ENCODE results near the gene TIMM23B. TPM values are rescaled to one million over a fixed set of nuclear protein-coding genes. Genes with fewer than 3 reads are reported as not detected.
"Not testable (repeated sequence)": the region's sequence is repeated elsewhere in the genome, so short reads cannot be mapped to it uniquely, and the experiment has no call there.

TIMM23B gene
- total and polyA plus RNA-seq, 2 of the 8 experiments (the other 6 are each of a cell fraction or from before 2014, with no cell fraction given), result 12.3 to 14.4 TPM

DNA sequence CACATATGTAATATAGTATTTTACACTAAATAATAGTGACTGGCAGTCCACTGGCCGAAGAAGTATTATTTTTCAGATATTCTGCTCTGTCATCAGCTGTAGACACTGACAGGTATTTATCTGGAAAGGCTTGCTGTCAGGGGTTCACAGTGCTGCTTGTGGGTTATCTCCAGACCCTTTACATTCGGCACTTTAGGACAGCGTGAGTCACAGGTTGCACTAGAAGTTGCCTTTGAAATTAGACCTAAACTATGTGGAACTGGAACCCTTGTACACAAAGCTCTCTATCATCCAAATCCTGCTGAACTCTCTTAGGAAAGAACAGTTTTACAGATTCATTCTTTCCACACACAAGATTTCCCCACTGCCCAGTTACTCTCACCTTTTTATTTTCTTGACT is 30.2 kb downstream of the TIMM23B start:
- H3K4me1 ChIP-seq (replicated peaks in 1 of 4; ENCODE audit: control insufficient read depth in 3 of 4, insufficient read depth in 4 of 4, low read length in 3 of 4); H3K56ac ChIP-seq (replicated peaks; ENCODE audit: insufficient read length, low read depth, low read length); H3K27me3 ChIP-seq (replicated peaks in 1 of 4; ENCODE audit: control insufficient read depth in 3 of 4, extremely low read depth in 1 of 4, insufficient read depth in 3 of 4, low read length in 3 of 4); H3K9me3 ChIP-seq (ENCODE audit: insufficient read depth in 2 of 2, low read depth in 1 of 2, low read length in 1 of 2); H4K5ac ChIP-seq (ENCODE audit: insufficient read length, low read depth, low read length); H4K8ac ChIP-seq (ENCODE audit: extremely low read depth, insufficient read depth, low read length); H2AK5ac ChIP-seq (ENCODE audit: low read depth, low read length); H4K20me1 ChIP-seq (replicated peaks in 1 of 2; ENCODE audit: control insufficient read depth in 1 of 2, insufficient read depth in 2 of 2, low read length in 2 of 2); H3K23ac ChIP-seq (ENCODE audit: insufficient read length); H2AFZ ChIP-seq (ENCODE audit: low read length); H3K79me1 ChIP-seq (ENCODE audit: low read depth, low read length); H3K18ac ChIP-seq (ENCODE audit: extremely low read depth, low read length); H2BK5ac ChIP-seq (ENCODE audit: low read depth, low read length); POLR2A ChIA-PET (ENCODE audit: partially characterized antibody); H3K23me2 ChIP-seq (ENCODE audit: low read depth, low read length); H2BK120ac ChIP-seq (replicated peaks; ENCODE audit: low read depth, low read length); H3K27ac ChIP-seq (ENCODE audit: low read depth, low read length); H2BK15ac ChIP-seq (ENCODE audit: low read length); H3K79me2 ChIP-seq (ENCODE audit: control insufficient read depth in 1 of 2, insufficient read depth in 2 of 2, low read length in 2 of 2); DNase-seq (ENCODE audit: low read depth in 1 of 2, low spot score in 2 of 2); CTCF ChIA-PET (ENCODE audit: partially characterized antibody); H3K4ac ChIP-seq (replicated peaks; ENCODE audit: insufficient read length, low read depth, low read length); H3K4me3 ChIP-seq (ENCODE audit: extremely low read depth in 1 of 4, insufficient read depth in 2 of 4, low read depth in 3 of 4, low read length in 4 of 4); H3K9ac ChIP-seq (replicated peaks in 1 of 4; ENCODE audit: extremely low read depth in 1 of 4, low read depth in 3 of 4, low read length in 3 of 4); H2BK12ac ChIP-seq (ENCODE audit: low read depth, low read length); H3K36me3 ChIP-seq (ENCODE audit: control insufficient read depth in 2 of 4, insufficient read depth in 4 of 4, low read length in 3 of 4); FAIRE-seq; H4K91ac ChIP-seq (replicated peaks; ENCODE audit: insufficient read length, low read length); H3K4me2 ChIP-seq (ENCODE audit: insufficient read depth in 1 of 2, low read depth in 2 of 2, low read length in 2 of 2); H2BK20ac ChIP-seq (ENCODE audit: low read length); H3K14ac ChIP-seq (ENCODE audit: insufficient read length): not testable (repeated sequence)
- WGBS, 2 experiments (ENCODE audit: extremely low coverage in 1 of 2, insufficient coverage in 1 of 2, insufficient read length in 1 of 2, insufficient replicate concordance in 2 of 2, low coverage in 1 of 2, low lambda C conversion rate in 2 of 2, missing lambda C conversion rate in 1 of 2), result 90% methylated on average over 3 of the region's 3 CpGs; no CpG with 5 or more reads in 1 of the 2 experiments

DNA sequence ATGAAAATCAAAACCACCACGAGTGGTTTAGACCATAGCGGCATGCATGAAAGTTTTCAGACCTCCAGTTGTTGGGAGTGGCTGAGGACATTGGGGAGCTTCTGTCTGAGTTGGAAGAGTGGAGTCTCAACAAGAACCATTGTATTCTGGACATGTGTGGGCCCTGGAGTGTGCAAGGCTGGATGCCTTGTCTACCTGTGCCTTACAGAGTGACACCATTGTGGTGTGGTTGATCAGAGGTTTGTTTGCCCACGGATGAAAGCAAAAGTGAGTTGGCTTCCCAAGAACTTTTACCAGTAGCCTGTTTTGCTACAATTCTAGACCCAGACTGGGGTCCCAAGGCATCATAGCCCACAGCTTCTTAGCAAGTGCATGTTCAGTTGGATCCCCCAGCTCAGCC is 35.9 kb downstream of the TIMM23B start:
- 89% methylated on average over 3 of the region's 3 CpGs; no CpG with 5 or more reads in 1 of the 2 experiments for WGBS, 2 experiments (ENCODE audit: extremely low coverage in 1 of 2, insufficient coverage in 1 of 2, insufficient read length in 1 of 2, insufficient replicate concordance in 2 of 2, low coverage in 1 of 2, low lambda C conversion rate in 2 of 2, missing lambda C conversion rate in 1 of 2)
- not testable (repeated sequence) for H3K79me1 ChIP-seq (ENCODE audit: low read depth, low read length); H3K36me3 ChIP-seq (ENCODE audit: control insufficient read depth in 2 of 4, insufficient read depth in 4 of 4, low read length in 3 of 4)

More for the DNA sequence above, 35.9 kb downstream of the TIMM23B start:
- H3K9ac ChIP-seq (replicated peaks in 1 of 4; ENCODE audit: extremely low read depth in 1 of 4, low read depth in 3 of 4, low read length in 3 of 4); H2BK120ac ChIP-seq (replicated peaks; ENCODE audit: low read depth, low read length); H2BK12ac ChIP-seq (ENCODE audit: low read depth, low read length); H3K14ac ChIP-seq (ENCODE audit: insufficient read length); H3K4ac ChIP-seq (replicated peaks; ENCODE audit: insufficient read length, low read depth, low read length); H2BK20ac ChIP-seq (ENCODE audit: low read length); H2BK15ac ChIP-seq (ENCODE audit: low read length); H2BK5ac ChIP-seq (ENCODE audit: low read depth, low read length); DNase-seq (ENCODE audit: low read depth in 1 of 2, low spot score in 2 of 2); H3K9me3 ChIP-seq (ENCODE audit: insufficient read depth in 2 of 2, low read depth in 1 of 2, low read length in 1 of 2); H3K4me3 ChIP-seq (ENCODE audit: extremely low read depth in 1 of 4, insufficient read depth in 2 of 4, low read depth in 3 of 4, low read length in 4 of 4); FAIRE-seq; H4K8ac ChIP-seq (ENCODE audit: extremely low read depth, insufficient read depth, low read length); H4K20me1 ChIP-seq (replicated peaks in 1 of 2; ENCODE audit: control insufficient read depth in 1 of 2, insufficient read depth in 2 of 2, low read length in 2 of 2); H3K56ac ChIP-seq (replicated peaks; ENCODE audit: insufficient read length, low read depth, low read length); H3K18ac ChIP-seq (ENCODE audit: extremely low read depth, low read length); CTCF ChIA-PET (ENCODE audit: partially characterized antibody); H3K23me2 ChIP-seq (ENCODE audit: low read depth, low read length); H3K27me3 ChIP-seq (replicated peaks in 1 of 4; ENCODE audit: control insufficient read depth in 3 of 4, extremely low read depth in 1 of 4, insufficient read depth in 3 of 4, low read length in 3 of 4); H4K5ac ChIP-seq (ENCODE audit: insufficient read length, low read depth, low read length); H3K27ac ChIP-seq (ENCODE audit: low read depth, low read length); H2AK5ac ChIP-seq (ENCODE audit: low read depth, low read length); H3K23ac ChIP-seq (ENCODE audit: insufficient read length); H3K79me2 ChIP-seq (ENCODE audit: control insufficient read depth in 1 of 2, insufficient read depth in 2 of 2, low read length in 2 of 2); POLR2A ChIA-PET (ENCODE audit: partially characterized antibody); H3K4me2 ChIP-seq (ENCODE audit: insufficient read depth in 1 of 2, low read depth in 2 of 2, low read length in 2 of 2); H3K4me1 ChIP-seq (replicated peaks in 1 of 4; ENCODE audit: control insufficient read depth in 3 of 4, insufficient read depth in 4 of 4, low read length in 3 of 4); H2AFZ ChIP-seq (ENCODE audit: low read length); H4K91ac ChIP-seq (replicated peaks; ENCODE audit: insufficient read length, low read length): not testable (repeated sequence)

Data from H1 (cell line).